ENCODE measurements around the gene CNOT8. TPM values are rescaled to one million over a fixed set of nuclear protein-coding genes. Genes with fewer than 3 reads are reported as not detected.
A peak's percentile ranks its signal among the peaks of the same experiment; 100 is the strongest.

CNOT8 gene
- total RNA-seq, 4 donors from 2014 or later = 25.6 to 40.6 (median 30.5) TPM

GRCh38 chr5:154844809-154845208 is 13.6 kb upstream of the CNOT8 start:
- H3K4me3 ChIP-seq = no peak overlapping the region
- ATAC-seq (no peak), DNase-seq (no peak)
- in situ Hi-C loops (cut with MboI; ENCODE audit: low sequenced_read_pairs in 4 of 4) = no loop called here
- H3K36me3 ChIP-seq = no peaks in the 10 kb centered on the region
- no peaks in the 10 kb centered on the region for H3K9me3 ChIP-seq
- H3K27me3 ChIP-seq = no peaks in the 10 kb centered on the region
- intact Hi-C loops (cut with DNase I; ENCODE audit: low total_unique reads) = no loop called here
- TF ChIP-seq POLR2A (IDR thresholded peaks at IDR 0.05) (no peak), CTCF (IDR thresholded peaks at IDR 0.05 in 4 of 5, conservative IDR thresholded peaks at IDR 0.05 in 1 of 5) (no peak)
- no peak overlapping the region for H3K27ac ChIP-seq
- peaks cover 11 to 12% of the 10 kb centered on the region in 2 donors for H3K4me1 ChIP-seq

GRCh38 chr5:154849264-154849785 is 9.1 kb upstream of the CNOT8 start:
- ATAC-seq (no peak), DNase-seq (no peak)
- intact Hi-C loops (cut with DNase I; ENCODE audit: low total_unique reads) (no loop called here), in situ Hi-C loops (cut with MboI; ENCODE audit: low sequenced_read_pairs in 4 of 4) (no loop called here)
- TF ChIP-seq CTCF (IDR thresholded peaks at IDR 0.05 in 4 of 5, conservative IDR thresholded peaks at IDR 0.05 in 1 of 5) (no peak), POLR2A (IDR thresholded peaks at IDR 0.05) (no peak)
- peak overlapping the region; percentile 47 to 65 (median 56) for H3K4me3 ChIP-seq
- H3K27ac ChIP-seq = peak overlapping the region; percentile 61 to 84 (median 77)
- no peaks in the 10 kb centered on the region for H3K27me3 ChIP-seq
- H3K36me3 ChIP-seq = no peaks in the 10 kb centered on the region
- peaks cover 26 to 27% of the 10 kb centered on the region in 2 donors for H3K4me1 ChIP-seq
- H3K9me3 ChIP-seq = no peaks in the 10 kb centered on the region

GRCh38 chr5:154849791-154850201 is 8.6 kb upstream of the CNOT8 start:
- DNase-seq (no peak), ATAC-seq (peak; percentile 31 to 40)
- no peaks in the 10 kb centered on the region for H3K27me3 ChIP-seq
- no peaks in the 10 kb centered on the region for H3K9me3 ChIP-seq
- H3K27ac ChIP-seq = peak overlapping the region; percentile 61 to 84 (median 77)
- H3K4me1 ChIP-seq = peaks cover 26 to 27% of the 10 kb centered on the region in 2 donors
- no peaks in the 10 kb centered on the region for H3K36me3 ChIP-seq
- in situ Hi-C loops (cut with MboI; ENCODE audit: low sequenced_read_pairs in 4 of 4) (no loop called here), intact Hi-C loops (cut with DNase I; ENCODE audit: low total_unique reads) (loop anchor here (1.0 to 10.0 kb wide), 2 partner anchors 66 to 1745 kb away; no protein-coding TSS in a partner anchor)
- TF ChIP-seq CTCF (IDR thresholded peaks at IDR 0.05 in 4 of 5, conservative IDR thresholded peaks at IDR 0.05 in 1 of 5) (no peak), POLR2A (IDR thresholded peaks at IDR 0.05) (no peak)
- peak overlapping the region; percentile 47 to 65 (median 56) for H3K4me3 ChIP-seq

GRCh38 chr5:154850255-154851062 is 8.0 kb upstream of the CNOT8 start, which contains the start of gene FAXDC2:
Gene FAXDC2, minus strand, starts transcription at chr5:154850603. Its CDS starts 12,425 bp downstream, at chr5:154838178.
- in situ Hi-C loops (cut with MboI; ENCODE audit: low sequenced_read_pairs in 4 of 4) = no loop called here
- Histone ChIP-seq H3K36me3 (no peaks in the 10 kb centered on the region), H3K9me3 (no peaks in the 10 kb centered on the region), H3K27ac (peak within 1 kb of the TSS; percentile 61 to 84 (median 77)), H3K4me3 (peak within 1 kb of the TSS; percentile 47 to 65 (median 56)), H3K27me3 (no peaks in the 10 kb centered on the region), H3K4me1 (peaks cover 26 to 27% of the 10 kb centered on the region in 2 donors)
- TF ChIP-seq POLR2A (IDR thresholded peaks at IDR 0.05) (peak in 1 of 2 donors; percentile 42), CTCF (IDR thresholded peaks at IDR 0.05 in 4 of 5, conservative IDR thresholded peaks at IDR 0.05 in 1 of 5) (no peak)
- DNase-seq = peak; percentile 78 to 79
- ATAC-seq = peak; percentile 94 to 97
- intact Hi-C loops (cut with DNase I; ENCODE audit: low total_unique reads) = loop anchor here (1.0 to 10.0 kb wide), 2 partner anchors 67 to 1744 kb away; no protein-coding TSS in a partner anchor
